ENCODE data around the gene FHOD1. TPM values are rescaled to one million over a fixed set of nuclear protein-coding genes. Genes with fewer than 3 reads are reported as not detected.

The FHOD1 gene
- total and polyA plus RNA-seq, 2 of the 13 experiments (the other 11 are each of a cell fraction or from before 2014, with no cell fraction given), result 20.0 to 20.8 TPM

DNA sequence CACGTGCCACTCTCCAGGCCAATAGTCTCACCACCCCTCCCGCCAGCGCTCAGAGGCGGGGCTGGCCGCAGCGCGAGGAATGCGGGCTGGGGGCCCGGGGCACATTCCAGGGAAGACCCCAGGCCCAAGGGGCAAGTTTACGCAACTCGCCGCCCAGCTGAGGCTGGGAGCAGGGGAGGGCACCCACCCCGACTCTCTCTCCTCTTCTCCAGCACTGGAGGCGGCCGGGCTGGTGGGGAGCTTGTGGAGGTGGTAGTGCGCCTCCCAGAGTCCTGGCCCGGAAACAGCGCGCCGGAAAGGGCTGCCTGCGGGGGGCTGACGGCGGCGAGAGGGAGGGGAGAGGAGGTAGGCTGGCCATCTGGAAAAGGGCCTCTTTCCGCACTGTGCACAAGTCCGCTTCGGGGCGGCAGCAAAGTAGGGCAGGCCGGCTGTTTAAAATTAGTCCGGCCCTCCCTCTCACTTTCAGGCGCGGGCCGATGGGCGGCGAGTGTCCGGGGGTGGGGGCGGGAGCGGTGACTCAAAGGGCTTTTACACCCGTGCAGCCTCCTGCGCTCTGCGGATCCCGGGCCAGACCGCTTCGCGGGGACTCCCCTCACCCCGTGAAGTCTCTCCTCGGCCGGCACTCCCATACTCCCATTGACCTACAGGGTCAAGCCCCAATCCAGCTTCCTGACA lies 1.1 kb downstream of the FHOD1 start (continued):
- TF ChIP-seq SOX6 (IDR thresholded peaks at IDR 0.05) (no peak), SOX6 (CRISPR knock-in tag; IDR thresholded peaks at IDR 0.05) (peak; percentile 90), NFE2L2 (IDR thresholded peaks at IDR 0.05; ENCODE audit: low read length) (no peak), KDM3A (CRISPR knock-in tag; IDR thresholded peaks at IDR 0.05; ENCODE audit: low read depth) (peak; percentile 97), ETV5 (CRISPR knock-in tag; IDR thresholded peaks at IDR 0.05; ENCODE audit: borderline replicate concordance) (peak; percentile 81), CBX1 (IDR thresholded peaks at IDR 0.05; ENCODE audit: low read depth) (no peak), RAD21 (CRISPR knock-in tag; IDR thresholded peaks at IDR 0.05) (peak; percentile 79), KDM5B (CRISPR knock-in tag; IDR thresholded peaks at IDR 0.05; ENCODE audit: borderline replicate concordance) (peak; percentile 96), RBM22 (optimal IDR thresholded peaks at IDR 0.05; ENCODE audit: low read length) (peak; percentile 72), ZNF260 (CRISPR knock-in tag; IDR thresholded peaks at IDR 0.05; ENCODE audit: borderline replicate concordance, low read depth) (no peak), AKAP8 (CRISPR knock-in tag; IDR thresholded peaks at IDR 0.05) (peak; percentile 94), ZNF350 (CRISPR knock-in tag; IDR thresholded peaks at IDR 0.05; ENCODE audit: borderline replicate concordance, low read depth) (peak; percentile 90)
- TF ChIP-seq, protein P1, sequence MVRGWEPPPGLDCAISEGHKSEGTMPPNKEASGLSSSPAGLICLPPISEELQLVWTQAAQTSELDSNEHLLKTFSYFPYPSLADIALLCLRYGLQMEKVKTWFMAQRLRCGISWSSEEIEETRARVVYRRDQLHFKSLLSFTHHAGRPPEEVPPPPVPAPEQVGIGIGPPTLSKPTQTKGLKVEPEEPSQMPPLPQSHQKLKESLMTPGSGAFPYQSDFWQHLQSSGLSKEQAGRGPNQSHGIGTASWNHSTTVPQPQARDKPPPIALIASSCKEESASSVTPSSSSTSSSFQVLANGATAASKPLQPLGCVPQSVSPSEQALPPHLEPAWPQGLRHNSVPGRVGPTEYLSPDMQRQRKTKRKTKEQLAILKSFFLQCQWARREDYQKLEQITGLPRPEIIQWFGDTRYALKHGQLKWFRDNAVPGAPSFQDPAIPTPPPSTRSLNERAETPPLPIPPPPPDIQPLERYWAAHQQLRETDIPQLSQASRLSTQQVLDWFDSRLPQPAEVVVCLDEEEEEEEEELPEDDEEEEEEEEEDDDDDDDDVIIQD (CRISPR knock-in tag; IDR thresholded peaks at IDR 0.05; ENCODE audit: low read depth), result peak; percentile 81
- TF ChIP-seq, protein P2, sequence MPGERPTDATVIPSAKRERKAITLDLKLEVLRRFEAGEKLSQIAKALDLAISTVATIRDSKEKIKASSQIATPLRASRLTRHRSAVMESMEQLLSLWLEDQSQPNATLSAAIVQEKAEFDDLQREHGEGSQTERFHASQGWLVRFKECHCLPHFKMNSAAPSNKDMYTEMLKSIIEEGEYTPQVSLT (CRISPR knock-in tag; IDR thresholded peaks at IDR 0.05; ENCODE audit: borderline replicate concordance, low read depth), result 0 out of 2 replicates have a peak, but pooled peaks have one; percentile 88
- TF ChIP-seq, protein P3, sequence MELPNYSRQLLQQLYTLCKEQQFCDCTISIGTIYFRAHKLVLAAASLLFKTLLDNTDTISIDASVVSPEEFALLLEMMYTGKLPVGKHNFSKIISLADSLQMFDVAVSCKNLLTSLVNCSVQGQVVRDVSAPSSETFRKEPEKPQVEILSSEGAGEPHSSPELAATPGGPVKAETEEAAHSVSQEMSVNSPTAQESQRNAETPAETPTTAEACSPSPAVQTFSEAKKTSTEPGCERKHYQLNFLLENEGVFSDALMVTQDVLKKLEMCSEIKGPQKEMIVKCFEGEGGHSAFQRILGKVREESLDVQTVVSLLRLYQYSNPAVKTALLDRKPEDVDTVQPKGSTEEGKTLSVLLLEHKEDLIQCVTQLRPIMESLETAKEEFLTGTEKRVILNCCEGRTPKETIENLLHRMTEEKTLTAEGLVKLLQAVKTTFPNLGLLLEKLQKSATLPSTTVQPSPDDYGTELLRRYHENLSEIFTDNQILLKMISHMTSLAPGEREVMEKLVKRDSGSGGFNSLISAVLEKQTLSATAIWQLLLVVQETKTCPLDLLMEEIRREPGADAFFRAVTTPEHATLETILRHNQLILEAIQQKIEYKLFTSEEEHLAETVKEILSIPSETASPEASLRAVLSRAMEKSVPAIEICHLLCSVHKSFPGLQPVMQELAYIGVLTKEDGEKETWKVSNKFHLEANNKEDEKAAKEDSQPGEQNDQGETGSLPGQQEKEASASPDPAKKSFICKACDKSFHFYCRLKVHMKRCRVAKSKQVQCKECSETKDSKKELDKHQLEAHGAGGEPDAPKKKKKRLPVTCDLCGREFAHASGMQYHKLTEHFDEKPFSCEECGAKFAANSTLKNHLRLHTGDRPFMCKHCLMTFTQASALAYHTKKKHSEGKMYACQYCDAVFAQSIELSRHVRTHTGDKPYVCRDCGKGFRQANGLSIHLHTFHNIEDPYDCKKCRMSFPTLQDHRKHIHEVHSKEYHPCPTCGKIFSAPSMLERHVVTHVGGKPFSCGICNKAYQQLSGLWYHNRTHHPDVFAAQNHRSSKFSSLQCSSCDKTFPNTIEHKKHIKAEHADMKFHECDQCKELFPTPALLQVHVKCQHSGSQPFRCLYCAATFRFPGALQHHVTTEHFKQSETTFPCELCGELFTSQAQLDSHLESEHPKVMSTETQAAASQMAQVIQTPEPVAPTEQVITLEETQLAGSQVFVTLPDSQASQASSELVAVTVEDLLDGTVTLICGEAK (IDR thresholded peaks at IDR 0.05), result no peak
- TF ChIP-seq, protein P3 (CRISPR knock-in tag; IDR thresholded peaks at IDR 0.05), result peak; percentile 91; the same call in 1 of the 2 replicates
- TF ChIP-seq, protein P4, sequence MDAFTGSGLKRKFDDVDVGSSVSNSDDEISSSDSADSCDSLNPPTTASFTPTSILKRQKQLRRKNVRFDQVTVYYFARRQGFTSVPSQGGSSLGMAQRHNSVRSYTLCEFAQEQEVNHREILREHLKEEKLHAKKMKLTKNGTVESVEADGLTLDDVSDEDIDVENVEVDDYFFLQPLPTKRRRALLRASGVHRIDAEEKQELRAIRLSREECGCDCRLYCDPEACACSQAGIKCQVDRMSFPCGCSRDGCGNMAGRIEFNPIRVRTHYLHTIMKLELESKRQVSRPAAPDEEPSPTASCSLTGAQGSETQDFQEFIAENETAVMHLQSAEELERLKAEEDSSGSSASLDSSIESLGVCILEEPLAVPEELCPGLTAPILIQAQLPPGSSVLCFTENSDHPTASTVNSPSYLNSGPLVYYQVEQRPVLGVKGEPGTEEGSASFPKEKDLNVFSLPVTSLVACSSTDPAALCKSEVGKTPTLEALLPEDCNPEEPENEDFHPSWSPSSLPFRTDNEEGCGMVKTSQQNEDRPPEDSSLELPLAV (CRISPR knock-in tag; conservative IDR thresholded peaks at IDR 0.05; ENCODE audit: low read depth), result no peak
